ENCODE results near the gene TFDP2. TPM values are rescaled to one million over a fixed set of nuclear protein-coding genes. Genes with fewer than 3 reads are reported as not detected.

Gene TFDP2
- total RNA-seq, 1 experiment from 2014 or later, result 48.2 TPM

GRCh38 chr3:142035308-142035922, 113.9 kb downstream of the TFDP2 start:
- TF ChIP-seq CTCF (conservative IDR thresholded peaks at IDR 0.05) (no peak), EZH2 (IDR thresholded peaks at IDR 0.05; ENCODE audit: low read depth) (no peak)
- Histone ChIP-seq H3K27me3 (ENCODE audit: insufficient read depth, low read depth) (no peaks in the 10 kb centered on the region), H3F3A (ENCODE audit: insufficient read depth, low read depth) (no peaks in the 10 kb centered on the region), H3K79me2 (ENCODE audit: low read depth) (no peaks in the 10 kb centered on the region), H3K9me3 (ENCODE audit: insufficient read depth, low read depth) (no peaks in the 10 kb centered on the region), H3K4me2 (no peak overlapping the region), H4K20me1 (ENCODE audit: insufficient read depth) (no peaks in the 10 kb centered on the region), H3K27ac (no peak overlapping the region), H3K4me1 (replicated peaks; ENCODE audit: insufficient read depth) (no peaks in the 10 kb centered on the region), H3K4me3 (no peak overlapping the region), H3K9me2 (ENCODE audit: insufficient read depth) (no peaks in the 10 kb centered on the region), H3K36me3 (ENCODE audit: low read depth) (no peaks in the 10 kb centered on the region), H2AFZ (no peak overlapping the region)
- DNase-seq, result no peak
- BruUV-seq (replicated peaks), result no TSS peak
- CTCF ChIA-PET, result no interaction called here
- POLR2A ChIA-PET (ENCODE audit: unreplicated experiment), result no interaction called here
- intact Hi-C loops (cut with micrococcal nuclease; ENCODE audit: unreplicated experiment), result no loop called here

GRCh38 chr3:142033292-142033691, 116.1 kb downstream of the TFDP2 start:
- H3K4me1 ChIP-seq (replicated peaks; ENCODE audit: insufficient read depth), result no peaks in the 10 kb centered on the region
- no peaks in the 10 kb centered on the region for H3F3A ChIP-seq (ENCODE audit: insufficient read depth, low read depth)
- H2AFZ ChIP-seq, result no peak overlapping the region
- ChIA-PET CTCF (no interaction called here), POLR2A (ENCODE audit: unreplicated experiment) (no interaction called here)
- H3K79me2 ChIP-seq (ENCODE audit: low read depth), result no peaks in the 10 kb centered on the region
- H3K27me3 ChIP-seq (ENCODE audit: insufficient read depth, low read depth), result no peaks in the 10 kb centered on the region
- no peak for DNase-seq
- no peaks in the 10 kb centered on the region for H3K36me3 ChIP-seq (ENCODE audit: low read depth)
- no peak overlapping the region for H3K27ac ChIP-seq
- intact Hi-C loops (cut with micrococcal nuclease; ENCODE audit: unreplicated experiment), result no loop called here
- no peaks in the 10 kb centered on the region for H3K9me2 ChIP-seq (ENCODE audit: insufficient read depth)
- BruUV-seq (replicated peaks), result no TSS peak
- no peaks in the 10 kb centered on the region for H3K9me3 ChIP-seq (ENCODE audit: insufficient read depth, low read depth)
- no peak overlapping the region for H3K4me3 ChIP-seq
- H4K20me1 ChIP-seq (ENCODE audit: insufficient read depth), result no peaks in the 10 kb centered on the region
- TF ChIP-seq CTCF (conservative IDR thresholded peaks at IDR 0.05), result no peak
- no peak for TF ChIP-seq EZH2 (IDR thresholded peaks at IDR 0.05; ENCODE audit: low read depth)
- H3K4me2 ChIP-seq, result no peak overlapping the region

GRCh38 chr3:142031575-142031974, 117.8 kb downstream of the TFDP2 start:
- no peak overlapping the region for H3K4me3 ChIP-seq
- TF ChIP-seq EZH2 (IDR thresholded peaks at IDR 0.05; ENCODE audit: low read depth), result no peak
- no peak for TF ChIP-seq CTCF (conservative IDR thresholded peaks at IDR 0.05)
- H3K79me2 ChIP-seq (ENCODE audit: low read depth), result no peaks in the 10 kb centered on the region
- H3K4me1 ChIP-seq (replicated peaks; ENCODE audit: insufficient read depth), result no peaks in the 10 kb centered on the region
- H3K27ac ChIP-seq, result no peak overlapping the region
- H3K9me3 ChIP-seq (ENCODE audit: insufficient read depth, low read depth), result no peaks in the 10 kb centered on the region
- no peak overlapping the region for H3K4me2 ChIP-seq
- H4K20me1 ChIP-seq (ENCODE audit: insufficient read depth), result no peaks in the 10 kb centered on the region
- BruUV-seq (replicated peaks), result no TSS peak
- intact Hi-C loops (cut with micrococcal nuclease; ENCODE audit: unreplicated experiment), result no loop called here
- H2AFZ ChIP-seq, result no peak overlapping the region
- ChIA-PET POLR2A (ENCODE audit: unreplicated experiment) (no interaction called here), CTCF (no interaction called here)
- no peaks in the 10 kb centered on the region for H3K36me3 ChIP-seq (ENCODE audit: low read depth)
- no peak for DNase-seq
- H3K27me3 ChIP-seq (ENCODE audit: insufficient read depth, low read depth), result no peaks in the 10 kb centered on the region
- H3F3A ChIP-seq (ENCODE audit: insufficient read depth, low read depth), result no peaks in the 10 kb centered on the region
- no peaks in the 10 kb centered on the region for H3K9me2 ChIP-seq (ENCODE audit: insufficient read depth)
